Esophagus squamous epithelium (tissue), 4 donors: Measurements from ENCODE around the gene NECTIN1.

ENCODE experiments used
- CTCF ChIP-seq, 6 experiments: fragments of 450-650 bp in 4 of 6; fragments of 200-600 bp in 2 of 6; sonication (generic) in 2 of 6; IDR thresholded peaks; one replicate each; pipeline ENCODE4 v1.5.1; 2016 to 2019; ENCODE audit warnings: antibody characterized with exemption in 6 of 6, mild to moderate bottlenecking in 4 of 6, moderate library complexity in 4 of 6
- POLR2A ChIP-seq, 4 donors: fragments of 450-650 bp; IDR thresholded peaks; one replicate each; pipeline ENCODE4 v1.6.1; 2017; ENCODE audit warnings: antibody characterized with exemption in 4 of 4, mild to moderate bottlenecking in 4 of 4, moderate library complexity in 3 of 4

- no peak for TF ChIP-seq CTCF (IDR thresholded peaks at IDR 0.05)
- TF ChIP-seq POLR2A (IDR thresholded peaks at IDR 0.05) = no peak
Observed at GRCh38 chr11:119697445-119697844, 31.6 kb downstream of the NECTIN1 start.
